Pancreas (tissue), 10 donors: ENCODE data around the gene MYH16. TPM values are rescaled to one million over a fixed set of nuclear protein-coding genes. Genes with fewer than 3 reads are reported as not detected.

Experiments used
- ATAC-seq, 4 donors: fragments of 200-7000 bp; cut with Tn5 transposase; one replicate each; pipeline versions ENCODE4 v1.8.0 to v1.9.1; 2020; ENCODE audit warnings: mild to moderate bottlenecking in 4 of 4, moderate library complexity in 4 of 4
- DNase-seq, 6 donors: peaks; one replicate each; pipeline ENCODE4 v3.0.0-alpha.2; 2020
- FAIRE-seq: peaks from 2 replicates; lab custom pipeline; 2012; peaks lifted over from hg19 to GRCh38; lab: Jason Lieb, UNC
- H3K27ac ChIP-seq, 4 donors: fragments of 200-600 bp; sonication (generic); 1 replicate in 3 of 4; 2 replicates in 1 of 4; pipeline versions ENCODE4 v1.5.0 to v1.8.0; 2020
- H3K27me3 ChIP-seq, 4 donors: fragments of 200-600 bp; one replicate each; pipeline ENCODE4 v1.8.0; 2021
- H3K36me3 ChIP-seq, 3 donors: fragments of 200-600 bp; sonication (generic) in 1 of 3; one replicate each; pipeline versions ENCODE4 v1.5.0 to v1.8.0; 2020 to 2021
- H3K4me1 ChIP-seq, 3 donors: fragments of 200-600 bp; one replicate each; pipeline ENCODE4 v1.8.0; 2021
- H3K4me3 ChIP-seq, 4 donors: fragments of 200-600 bp; sonication (generic) in 2 of 4; one replicate each; pipeline versions ENCODE4 v1.5.0 to v1.8.0; 2020 to 2021
- H3K9me3 ChIP-seq, 4 donors: fragments of 200-600 bp; one replicate each; pipeline ENCODE4 v1.8.0; 2021
- CTCF ChIP-seq, 4 donors: fragments of 200-600 bp; sonication (generic) in 3 of 4; IDR thresholded peaks; one replicate each; pipeline versions ENCODE4 v1.5.0 to v1.8.0; 2021; ENCODE audit warnings: antibody characterized with exemption in 4 of 4
- WGBS, 2 donors: extraction: QIAGEN DNeasy Blood & Tissue Kit; methylation state at CpG; one replicate each; pipeline ENCODE4 v1.1.7; 2013; 5-methylcytosine and 5-hydroxymethylcytosine counted together
- intact Hi-C, 3 donors: fragments of 100-400 bp; cut with DNase I; formaldehyde crosslinking; loops; one replicate each; pipeline versions ENCODE4 v1.11.1 to v1.14.2; 2022
- polyA plus RNA-seq, 2 donors: library from polyadenylated mRNA; stranded (reverse); fragments of 200-250 nt; gene quantifications; one replicate each; pipeline ENCODE4 v1.2.3, GENCODE V29; 2013
- total RNA-seq, 6 donors: library from RNA; stranded (reverse); fragmentation: NEBNext Ultra II Directional in 4 of 6; extraction: Animal tissue kit (Norgen Biotek cat#: 25700) in 4 of 6; gene quantifications; one replicate each; pipeline versions ENCODE4 v1.2.1 to v1.2.4, GENCODE V29; 2021 to 2023
- donor health status: healthy with polysubstance abuse.
- donor health status: DM: no; HTN: no; CAD: no; lungs with moderate emphysema.
- donor health status: DM: no; HTN: no; CAD: no.
- donor health status: control.
- donor health status: control.
- donor health status: Bipolar disorder and iron deficiency.
- donor health status: DM: yes; HTN: yes; CAD: no.
- donor health status: DM: no; HTN: no; CAD: no.
- donor health status: DM: no; HTN: no; CAD: no.
- donor health status: DM: yes; HTN: yes; CAD: no.

MYH16 gene
- total and polyA plus RNA-seq, 8 donors, result 0.02 to 0.09 TPM; not detected in 6

GRCh38 chr7:99243751-99244337, 28.8 kb upstream of the MYH16 start:
- Histone ChIP-seq H3K36me3 (no peaks in the 10 kb centered on the region), H3K4me3 (no peak overlapping the region), H3K4me1 (no peaks in the 10 kb centered on the region), H3K27ac (no peak overlapping the region), H3K27me3 (no peaks in the 10 kb centered on the region), H3K9me3 (no peaks in the 10 kb centered on the region)
- no peak for DNase-seq
- WGBS, 2 donors, result 60 to 68% methylated on average over 5 of the region's 5 CpGs
- ATAC-seq, result no peak
- FAIRE-seq, result no peak
- no peak for TF ChIP-seq CTCF (IDR thresholded peaks at IDR 0.05)
- intact Hi-C loops, result no loop called here

- ATAC-seq, result no peak
- WGBS, 2 donors, result 51 to 66% methylated on average over 3 of the region's 3 CpGs
- FAIRE-seq, result no peak
Measured at GRCh38 chr7:99244939-99245338, 27.7 kb upstream of the MYH16 start.

GRCh38 chr7:99248391-99249095, 24.1 kb upstream of the MYH16 start:
- no peak for TF ChIP-seq CTCF (IDR thresholded peaks at IDR 0.05)
- no peak overlapping the region for H3K27ac ChIP-seq
- H3K4me3 ChIP-seq, result no peak overlapping the region
- no peaks in the 10 kb centered on the region for H3K27me3 ChIP-seq
- no peaks in the 10 kb centered on the region for H3K9me3 ChIP-seq
- H3K4me1 ChIP-seq, result no peaks in the 10 kb centered on the region
- WGBS, 2 donors, result 83 to 88% methylated on average over 10 of the region's 10 CpGs
- intact Hi-C loops, result no loop called here
- H3K36me3 ChIP-seq, result no peaks in the 10 kb centered on the region
- DNase-seq (no peak), ATAC-seq (no peak), FAIRE-seq (no peak)

More at GRCh38 chr7:99244939-99245338, 27.7 kb upstream of the MYH16 start:
- no peaks in the 10 kb centered on the region for H3K9me3 ChIP-seq
- H3K4me3 ChIP-seq, result no peak overlapping the region
- no peaks in the 10 kb centered on the region for H3K4me1 ChIP-seq
- no peak for TF ChIP-seq CTCF (IDR thresholded peaks at IDR 0.05)
- H3K36me3 ChIP-seq, result no peaks in the 10 kb centered on the region
- no peak overlapping the region for H3K27ac ChIP-seq
- no peak for DNase-seq
- no peaks in the 10 kb centered on the region for H3K27me3 ChIP-seq
- intact Hi-C loops, result no loop called here

- Histone ChIP-seq H3K9me3 (no peaks in the 10 kb centered on the region), H3K27ac (no peak overlapping the region), H3K4me3 (no peak overlapping the region), H3K36me3 (no peaks in the 10 kb centered on the region), H3K27me3 (no peaks in the 10 kb centered on the region), H3K4me1 (no peaks in the 10 kb centered on the region)
- 68 to 69% methylated on average over 8 of the region's 8 CpGs for WGBS, 2 donors
- ATAC-seq, result no peak
- TF ChIP-seq CTCF (IDR thresholded peaks at IDR 0.05), result no peak
- no peak for FAIRE-seq
- DNase-seq, result no peak
- intact Hi-C loops, result no loop called here
Measured at GRCh38 chr7:99249985-99250575, 22.6 kb upstream of the MYH16 start.
